ENCODE data around the gene FARS2. TPM values are rescaled to one million over a fixed set of nuclear protein-coding genes. Genes with fewer than 3 reads are reported as not detected.

Gene FARS2
- total RNA-seq, 4 donors from 2014 or later, result 10.6 to 24.9 (median 15.2) TPM

- no peak overlapping the region for H3K4me3 ChIP-seq
- WGBS, result 90% methylated on average over 6 of the region's 6 CpGs
- H3K27me3 ChIP-seq, result no peaks in the 10 kb centered on the region
- intact Hi-C loops (cut with DNase I), result no loop called here
- no peak for TF ChIP-seq POLR2AphosphoS5 (IDR thresholded peaks at IDR 0.05)
- TF ChIP-seq POLR2A (IDR thresholded peaks at IDR 0.05; ENCODE audit: low read depth), result no peak
- TF ChIP-seq EP300 (IDR thresholded peaks at IDR 0.05), result no peak
- no peak for TF ChIP-seq CTCF (IDR thresholded peaks at IDR 0.05)
- H3K36me3 ChIP-seq, result no peaks in the 10 kb centered on the region
- H3K4me1 ChIP-seq, result peaks cover 9 to 28% (median 23%) of the 10 kb centered on the region in 4 donors
- H3K27ac ChIP-seq (replicated peaks in 1 of 4), result no peak overlapping the region
- H3K9me3 ChIP-seq, result no peaks in the 10 kb centered on the region
- no peak for DNase-seq (ENCODE audit: extremely low spot score)
Measured at GRCh38 chr6:5677219-5678000, 416.1 kb downstream of the FARS2 start.

GRCh38 chr6:5679270-5679669 lies 418.0 kb downstream of the FARS2 start:
- Histone ChIP-seq H3K27me3 (no peaks in the 10 kb centered on the region), H3K4me3 (no peak overlapping the region), H3K36me3 (no peaks in the 10 kb centered on the region), H3K9me3 (no peaks in the 10 kb centered on the region), H3K27ac (replicated peaks in 1 of 4) (no peak overlapping the region), H3K4me1 (peaks cover 0 to 9% (median 5%) of the 10 kb centered on the region in 4 donors)
- intact Hi-C loops (cut with DNase I), result no loop called here
- WGBS, result 80% methylated on average over 2 of the region's 2 CpGs
- no peak for DNase-seq (ENCODE audit: extremely low spot score)
- TF ChIP-seq EP300 (IDR thresholded peaks at IDR 0.05) (no peak), POLR2AphosphoS5 (IDR thresholded peaks at IDR 0.05) (no peak)

GRCh38 chr6:5679691-5680090 lies 418.4 kb downstream of the FARS2 start:
- no peak overlapping the region for H3K4me3 ChIP-seq
- H3K4me1 ChIP-seq, result peaks cover 0 to 5% (median 1%) of the 10 kb centered on the region in 4 donors
- intact Hi-C loops (cut with DNase I), result no loop called here
- H3K9me3 ChIP-seq, result no peaks in the 10 kb centered on the region
- no peaks in the 10 kb centered on the region for H3K27me3 ChIP-seq
- WGBS, result 46% methylated on average over 4 of the region's 4 CpGs
- H3K36me3 ChIP-seq, result no peaks in the 10 kb centered on the region
- H3K27ac ChIP-seq (replicated peaks in 1 of 4), result no peak overlapping the region
- no peak for DNase-seq (ENCODE audit: extremely low spot score)
- TF ChIP-seq CTCF (IDR thresholded peaks at IDR 0.05) (no peak), POLR2A (IDR thresholded peaks at IDR 0.05; ENCODE audit: low read depth) (no peak), POLR2AphosphoS5 (IDR thresholded peaks at IDR 0.05) (no peak), EP300 (IDR thresholded peaks at IDR 0.05) (no peak)

- Histone ChIP-seq H3K27ac (replicated peaks in 1 of 4) (no peak overlapping the region), H3K9me3 (no peaks in the 10 kb centered on the region), H3K4me3 (no peak overlapping the region), H3K36me3 (no peaks in the 10 kb centered on the region), H3K27me3 (no peaks in the 10 kb centered on the region), H3K4me1 (peaks cover 0 to 1% (median 0%) of the 10 kb centered on the region in 4 donors)
- intact Hi-C loops (cut with DNase I), result no loop called here
- TF ChIP-seq POLR2A (IDR thresholded peaks at IDR 0.05; ENCODE audit: low read depth) (no peak), CTCF (IDR thresholded peaks at IDR 0.05) (no peak), POLR2AphosphoS5 (IDR thresholded peaks at IDR 0.05) (no peak)
- DNase-seq (ENCODE audit: extremely low spot score), result no peak
- WGBS, result 94% methylated on average over 5 of the region's 5 CpGs
Measured at GRCh38 chr6:5680095-5680494, 418.8 kb downstream of the FARS2 start.

GRCh38 chr6:5681480-5681879 lies 420.2 kb downstream of the FARS2 start:
- 70% methylated on average over 4 of the region's 4 CpGs for WGBS
- no peak overlapping the region for H3K4me3 ChIP-seq
- H3K36me3 ChIP-seq, result no peaks in the 10 kb centered on the region
- no peak for TF ChIP-seq EP300 (IDR thresholded peaks at IDR 0.05)
- TF ChIP-seq POLR2A (IDR thresholded peaks at IDR 0.05; ENCODE audit: low read depth), result no peak
- TF ChIP-seq POLR2AphosphoS5 (IDR thresholded peaks at IDR 0.05), result no peak
- TF ChIP-seq CTCF (IDR thresholded peaks at IDR 0.05), result no peak
- intact Hi-C loops (cut with DNase I), result no loop called here
- no peaks in the 10 kb centered on the region for H3K9me3 ChIP-seq
- no peak overlapping the region for H3K27ac ChIP-seq (replicated peaks in 1 of 4)
- H3K27me3 ChIP-seq, result no peaks in the 10 kb centered on the region
- no peaks in the 10 kb centered on the region for H3K4me1 ChIP-seq
- DNase-seq (ENCODE audit: extremely low spot score), result no peak
